Erythroblast (primary cell): ENCODE data around the gene ADH7.

Experiments
- DNase-seq, 2 experiments: peaks; one replicate each; lab custom pipeline; 2025; lab: John Stamatoyannopoulos, UW
- GATA1 ChIP-seq: IDR thresholded peaks from 2 replicates; pipeline ENCODE4 v1.6.1; 2011; ENCODE audit warnings: low read depth, mild to moderate bottlenecking, control low read depth, low read length, moderate library complexity
- POLR2A ChIP-seq: IDR thresholded peaks from 2 replicates; pipeline ENCODE4 v1.6.1; 2011; ENCODE audit warnings: mild to moderate bottlenecking, low read length

Gene ADH7

GRCh38 chr4:99435154-99435553 is at the start of gene ADH7:
Gene ADH7, minus strand, starts transcription at chr4:99435342. Its CDS starts 109 bp downstream, at chr4:99435233.
- no peak for DNase-seq
- TF ChIP-seq POLR2A (no peak), GATA1 (no peak)

GRCh38 chr4:99483636-99484035 is 48.5 kb upstream of the ADH7 start:
- TF ChIP-seq POLR2A = no peak
- TF ChIP-seq GATA1 = no peak
- no peak for DNase-seq

GRCh38 chr4:99473131-99473530 is 38.0 kb upstream of the ADH7 start:
- no peak for DNase-seq
- TF ChIP-seq GATA1 = no peak

- no peak for TF ChIP-seq GATA1
- TF ChIP-seq POLR2A = no peak
- DNase-seq = no peak
These were observed 36.8 kb upstream of the ADH7 start for GRCh38 chr4:99471896-99472295.

- no peak for DNase-seq
- no peak for TF ChIP-seq POLR2A
- no peak for TF ChIP-seq GATA1
These were observed 36.2 kb upstream of the ADH7 start for GRCh38 chr4:99471349-99471748.

- no peak for DNase-seq
- TF ChIP-seq POLR2A (no peak), GATA1 (no peak)
These were observed 33.7 kb upstream of the ADH7 start for GRCh38 chr4:99468889-99469288.

- TF ChIP-seq GATA1 = no peak
- TF ChIP-seq POLR2A = no peak
- no peak for DNase-seq
These were observed 32.7 kb upstream of the ADH7 start for GRCh38 chr4:99467887-99468286.

- TF ChIP-seq GATA1 (no peak), POLR2A (no peak)
- DNase-seq = no peak
These were observed 28.4 kb upstream of the ADH7 start for GRCh38 chr4:99463566-99463965.

GRCh38 chr4:99462875-99463464 is 27.8 kb upstream of the ADH7 start:
- peak; percentile 49 to 69 for DNase-seq
- no peak for TF ChIP-seq GATA1
- no peak for TF ChIP-seq POLR2A

- TF ChIP-seq GATA1 (no peak), POLR2A (no peak)
- DNase-seq = no peak
These were observed 26.7 kb upstream of the ADH7 start for GRCh38 chr4:99461623-99462401.

GRCh38 chr4:99459546-99460042 is 24.5 kb upstream of the ADH7 start:
- no peak for DNase-seq
- TF ChIP-seq GATA1 (no peak), POLR2A (no peak)

GRCh38 chr4:99458911-99459447 is 23.8 kb upstream of the ADH7 start:
- DNase-seq = no peak
- TF ChIP-seq GATA1 (no peak), POLR2A (no peak)

GRCh38 chr4:99457676-99458075 is 22.5 kb upstream of the ADH7 start:
- TF ChIP-seq POLR2A (no peak), GATA1 (no peak)
- DNase-seq = no peak

- no peak for DNase-seq
- TF ChIP-seq POLR2A = no peak
- TF ChIP-seq GATA1 = no peak
These were observed 22.1 kb upstream of the ADH7 start for GRCh38 chr4:99457270-99457669.
